Measurements from ENCODE around the gene LOC101059915.
"Not testable (repeated sequence)": the region's sequence is repeated elsewhere in the genome, so short reads cannot be mapped to it uniquely, and the experiment has no call there.

The LOC101059915 gene

DNA sequence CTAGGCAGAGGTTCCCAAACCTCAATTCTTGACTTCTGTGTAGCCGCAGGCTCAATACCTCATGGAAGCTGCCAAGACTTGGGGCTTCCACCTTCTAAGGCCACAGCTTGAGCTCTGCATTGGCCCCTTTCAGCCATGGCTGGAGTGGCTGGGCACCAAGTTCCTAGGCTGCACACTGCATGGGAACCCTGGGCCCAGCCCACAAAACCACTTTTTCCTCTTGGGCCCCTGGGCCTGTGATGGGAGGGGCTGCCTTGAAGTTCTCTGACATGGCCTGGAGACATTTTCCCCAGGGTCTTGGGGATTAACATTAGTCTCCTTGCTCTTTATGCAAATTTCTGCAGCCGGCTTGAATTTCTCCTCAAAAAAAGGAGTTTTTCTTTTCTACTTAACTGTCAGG is 14.0 kb upstream of the LOC101059915 start:
- no peak overlapping the region for H3K27ac Mint-ChIP-seq
- intact Hi-C loops (cut with micrococcal nuclease), result loop anchor here (5.0 kb wide), 2 partner anchors 251 to 681 kb away; no protein-coding TSS in a partner anchor
- no peak overlapping the region for H3K4me3 Mint-ChIP-seq
- H3K27me3 Mint-ChIP-seq (ENCODE audit: insufficient read depth), result peaks cover 7% of the 10 kb centered on the region
- peaks cover 3% of the 10 kb centered on the region for H3K36me3 Mint-ChIP-seq (ENCODE audit: low read depth)
- H3K9me3 Mint-ChIP-seq, result no peaks in the 10 kb centered on the region
- peaks cover 25% of the 10 kb centered on the region for H3K4me1 Mint-ChIP-seq (ENCODE audit: low read depth)
- DNase-seq (ENCODE audit: low spot score), result no peak

DNA sequence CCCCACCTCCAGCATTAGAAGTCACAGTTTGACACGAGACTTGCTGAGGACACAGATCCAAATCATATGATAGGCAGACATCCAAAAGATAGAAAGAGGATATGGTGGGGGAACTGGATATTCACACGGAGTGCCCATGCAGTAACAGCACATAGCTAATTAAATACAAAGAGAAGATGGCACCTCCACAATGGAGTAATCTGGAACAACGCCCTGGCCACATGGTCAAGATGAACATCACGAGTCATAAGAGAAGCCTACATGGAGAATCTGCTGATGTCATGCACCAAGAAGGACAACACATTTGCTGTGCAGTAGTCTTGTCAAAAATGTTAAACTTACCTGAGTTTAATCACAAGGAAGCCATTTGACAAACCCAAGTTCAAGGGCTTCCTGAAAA is 10.1 kb upstream of the LOC101059915 start:
- peaks cover 20% of the 10 kb centered on the region for H3K4me1 Mint-ChIP-seq (ENCODE audit: low read depth)
- H3K36me3 Mint-ChIP-seq (ENCODE audit: low read depth), result peaks cover 3% of the 10 kb centered on the region
- no peak overlapping the region for H3K4me3 Mint-ChIP-seq
- no peaks in the 10 kb centered on the region for H3K9me3 Mint-ChIP-seq
- intact Hi-C loops (cut with micrococcal nuclease), result no loop called here
- DNase-seq (ENCODE audit: low spot score), result no peak
- peaks cover 9% of the 10 kb centered on the region for H3K27me3 Mint-ChIP-seq (ENCODE audit: insufficient read depth)
- H3K27ac Mint-ChIP-seq, result no peak overlapping the region

DNA sequence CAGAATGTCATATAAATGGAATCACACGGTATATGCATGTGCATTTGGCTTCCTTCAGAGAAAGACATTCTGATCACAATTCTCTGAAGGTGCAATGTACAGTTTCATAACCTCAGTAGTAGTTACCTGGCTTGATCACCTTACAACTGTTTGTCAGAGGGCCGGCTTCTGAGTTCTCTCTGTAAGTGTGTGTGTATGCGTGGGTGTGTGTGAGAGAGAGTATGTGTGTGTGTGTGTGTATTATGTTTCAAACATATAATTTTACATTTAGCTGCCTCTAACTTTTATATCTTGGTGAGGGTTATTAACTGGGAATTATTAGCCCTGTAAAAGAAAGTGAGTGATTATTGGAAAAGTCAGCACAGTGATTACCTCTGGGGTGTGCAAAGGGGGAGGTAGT is 8.0 kb upstream of the LOC101059915 start:
- H3K9me3 Mint-ChIP-seq, result no peaks in the 10 kb centered on the region
- H3K4me1 Mint-ChIP-seq (ENCODE audit: low read depth), result peaks cover 32% of the 10 kb centered on the region
- H3K27me3 Mint-ChIP-seq (ENCODE audit: insufficient read depth), result peaks cover 7% of the 10 kb centered on the region
- no peak for DNase-seq (ENCODE audit: low spot score)
- H3K36me3 Mint-ChIP-seq (ENCODE audit: low read depth), result peaks cover 3% of the 10 kb centered on the region
- intact Hi-C loops (cut with micrococcal nuclease), result no loop called here
- H3K4me3 Mint-ChIP-seq, result no peak overlapping the region
- no peak overlapping the region for H3K27ac Mint-ChIP-seq

DNA sequence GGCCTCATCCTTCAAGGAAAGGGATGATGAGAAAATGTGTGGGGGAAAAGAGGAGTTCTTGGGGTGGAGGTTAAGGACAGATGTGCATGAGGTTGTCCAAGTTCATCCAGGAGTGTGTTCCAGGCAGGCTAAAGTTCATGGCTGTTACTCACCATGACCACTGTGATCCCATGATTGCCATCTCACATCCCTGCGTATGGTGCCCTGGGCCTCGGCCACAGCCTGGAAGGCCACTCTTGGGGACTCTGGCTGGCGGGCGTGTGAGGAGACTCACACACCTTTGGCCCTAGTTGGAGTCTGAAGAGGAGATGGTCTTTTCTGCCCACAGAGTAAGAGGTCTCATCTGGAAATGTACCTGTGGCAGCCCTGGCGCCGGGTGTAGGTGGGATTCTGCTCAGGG is 7.4 kb upstream of the LOC101059915 start:
- peaks cover 7% of the 10 kb centered on the region for H3K27me3 Mint-ChIP-seq (ENCODE audit: insufficient read depth)
- no peaks in the 10 kb centered on the region for H3K9me3 Mint-ChIP-seq
- H3K27ac Mint-ChIP-seq, result no peak overlapping the region
- intact Hi-C loops (cut with micrococcal nuclease), result no loop called here
- peaks cover 3% of the 10 kb centered on the region for H3K36me3 Mint-ChIP-seq (ENCODE audit: low read depth)
- DNase-seq (ENCODE audit: low spot score), result no peak
- H3K4me3 Mint-ChIP-seq, result no peak overlapping the region
- H3K4me1 Mint-ChIP-seq (ENCODE audit: low read depth), result peaks cover 32% of the 10 kb centered on the region

DNA sequence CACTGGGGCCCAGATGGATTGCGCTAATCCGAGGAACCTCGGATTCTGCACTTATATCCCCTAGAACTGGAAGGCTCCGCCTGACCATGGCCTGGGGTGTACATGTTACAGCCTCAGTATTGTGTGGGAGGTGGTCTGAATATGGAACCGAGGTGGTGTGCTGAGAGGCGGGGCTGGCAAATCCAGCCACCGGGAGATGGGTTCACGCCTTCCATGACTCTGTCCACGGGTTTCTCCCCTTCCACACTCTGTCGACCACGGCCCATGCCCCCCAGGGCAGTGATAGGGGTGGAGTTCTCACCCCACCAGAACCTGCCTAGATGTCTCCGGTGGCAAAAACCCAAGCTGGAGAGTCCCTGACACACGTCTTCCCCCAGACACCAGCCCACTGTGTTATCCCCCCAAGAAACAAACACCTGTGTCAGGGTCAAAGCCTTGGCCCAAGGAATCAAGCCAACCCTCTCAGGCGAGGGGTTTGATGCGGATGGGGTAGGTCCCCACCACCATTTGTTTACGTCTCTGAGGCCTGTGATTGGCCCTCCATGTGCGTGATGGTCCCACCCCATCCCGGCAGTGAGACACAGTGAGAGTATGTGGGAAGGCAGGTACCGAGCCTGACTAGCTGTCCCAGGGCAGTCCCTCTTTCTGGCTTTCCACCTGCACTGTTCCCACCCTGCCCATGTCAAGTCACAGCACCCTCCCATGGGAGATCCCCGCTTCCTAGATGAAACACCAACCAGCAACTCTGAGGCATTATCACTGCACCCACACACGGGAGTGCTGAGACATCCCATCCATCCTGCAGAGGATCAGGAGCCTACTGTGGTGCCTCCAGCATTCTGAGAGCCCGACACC is 6.6 kb upstream of the LOC101059915 start:
- DNase-seq (ENCODE audit: low spot score), result no peak
- peaks cover 32% of the 10 kb centered on the region for H3K4me1 Mint-ChIP-seq (ENCODE audit: low read depth)
- no peak overlapping the region for H3K27ac Mint-ChIP-seq
- intact Hi-C loops (cut with micrococcal nuclease), result no loop called here
- H3K27me3 Mint-ChIP-seq (ENCODE audit: insufficient read depth), result peaks cover 7% of the 10 kb centered on the region
- H3K9me3 Mint-ChIP-seq, result no peaks in the 10 kb centered on the region
- peaks cover 3% of the 10 kb centered on the region for H3K36me3 Mint-ChIP-seq (ENCODE audit: low read depth)
- H3K4me3 Mint-ChIP-seq, result no peak overlapping the region

DNA sequence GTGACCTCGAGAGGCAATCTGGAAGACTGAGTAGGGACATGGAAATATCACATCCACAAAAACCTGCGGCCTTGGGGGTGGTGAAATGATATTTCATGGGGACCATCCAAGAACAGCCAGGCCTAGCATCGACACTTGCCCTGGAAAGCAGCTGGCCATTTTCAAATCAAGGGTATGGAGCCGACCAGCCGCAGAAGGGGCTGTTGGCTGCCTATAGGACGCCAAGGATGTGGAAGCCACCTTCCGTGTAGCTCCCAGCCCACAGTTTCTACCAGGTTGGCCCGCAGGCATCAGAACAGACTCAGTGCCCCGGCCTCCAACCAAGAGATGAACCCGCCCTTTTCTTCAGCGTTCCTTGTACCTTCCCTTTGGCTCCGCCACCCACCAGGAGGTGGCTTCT is 5.4 kb upstream of the LOC101059915 start:
- intact Hi-C loops (cut with micrococcal nuclease), result loop anchor here (2.0 kb wide), 1 partner anchor 43 kb away; the partner anchor contains the start of gene CXCR3
- no peak overlapping the region for H3K4me3 Mint-ChIP-seq
- DNase-seq (ENCODE audit: low spot score), result no peak
- peaks cover 27% of the 10 kb centered on the region for H3K4me1 Mint-ChIP-seq (ENCODE audit: low read depth)
- H3K27me3 Mint-ChIP-seq (ENCODE audit: insufficient read depth), result peaks cover 4% of the 10 kb centered on the region
- no peak overlapping the region for H3K27ac Mint-ChIP-seq
- H3K9me3 Mint-ChIP-seq, result no peaks in the 10 kb centered on the region
- H3K36me3 Mint-ChIP-seq (ENCODE audit: low read depth), result no peaks in the 10 kb centered on the region

DNA sequence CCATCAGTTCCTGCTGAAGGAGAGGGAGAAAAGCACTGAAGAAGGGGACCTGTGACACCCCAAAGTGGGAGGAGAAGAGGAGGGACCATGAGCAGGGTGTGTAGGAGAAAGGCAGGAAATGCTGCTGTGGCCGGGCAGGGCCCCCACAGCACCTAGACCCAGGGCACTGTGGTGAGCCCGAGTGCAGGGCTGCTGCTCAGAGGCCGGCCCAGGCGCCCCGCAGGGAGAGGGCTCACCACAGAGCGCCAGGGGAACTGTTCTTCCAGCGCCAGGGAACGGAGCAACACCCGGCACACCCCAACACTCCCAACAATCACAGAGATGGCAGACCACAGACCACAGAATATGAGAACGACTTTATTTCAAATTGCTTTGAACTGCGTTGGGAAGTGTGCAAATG is 4.7 kb upstream of the LOC101059915 start:
- intact Hi-C loops (cut with micrococcal nuclease), result loop anchor here (2.0 kb wide), 1 partner anchor 44 kb away; the partner anchor contains the start of gene CXCR3
- H3K9me3 Mint-ChIP-seq; H3K27me3 Mint-ChIP-seq (ENCODE audit: insufficient read depth); DNase-seq (ENCODE audit: low spot score); H3K36me3 Mint-ChIP-seq (ENCODE audit: low read depth): not testable (repeated sequence)
- peaks cover 24% of the 10 kb centered on the region for H3K4me1 Mint-ChIP-seq (ENCODE audit: low read depth)
- H3K4me3 Mint-ChIP-seq, result peak overlapping the region; percentile 12
- peak overlapping the region; percentile 77 for H3K27ac Mint-ChIP-seq

DNA sequence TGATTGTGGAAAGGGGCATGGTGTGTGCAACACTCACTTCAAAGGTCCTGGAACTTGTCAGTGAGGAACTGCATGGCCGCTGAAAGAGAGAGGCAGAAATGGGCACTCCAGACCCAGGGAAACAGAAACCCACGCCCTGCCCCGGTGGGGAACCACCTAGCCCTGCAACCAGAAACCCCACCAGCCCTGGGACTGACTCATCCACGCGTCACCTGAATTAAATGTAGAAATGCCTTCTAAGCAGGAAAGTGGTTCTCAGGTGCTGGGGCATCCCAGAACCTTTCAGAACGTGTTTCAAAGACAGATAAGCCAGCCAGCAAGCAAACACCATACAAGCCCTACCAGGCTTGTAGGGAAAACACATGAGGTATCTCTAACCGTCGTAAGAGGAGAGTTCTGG is 4.1 kb upstream of the LOC101059915 start:
- H3K27me3 Mint-ChIP-seq (ENCODE audit: insufficient read depth); H3K36me3 Mint-ChIP-seq (ENCODE audit: low read depth); H3K9me3 Mint-ChIP-seq; H3K4me3 Mint-ChIP-seq: not testable (repeated sequence)
- peaks cover 24% of the 10 kb centered on the region for H3K4me1 Mint-ChIP-seq (ENCODE audit: low read depth)
- peak; percentile 30 for DNase-seq (ENCODE audit: low spot score)
- H3K27ac Mint-ChIP-seq, result peak overlapping the region; percentile 40
- intact Hi-C loops (cut with micrococcal nuclease), result loop anchor here (2.0 kb wide), 1 partner anchor 44 kb away; the partner anchor contains the start of gene CXCR3

DNA sequence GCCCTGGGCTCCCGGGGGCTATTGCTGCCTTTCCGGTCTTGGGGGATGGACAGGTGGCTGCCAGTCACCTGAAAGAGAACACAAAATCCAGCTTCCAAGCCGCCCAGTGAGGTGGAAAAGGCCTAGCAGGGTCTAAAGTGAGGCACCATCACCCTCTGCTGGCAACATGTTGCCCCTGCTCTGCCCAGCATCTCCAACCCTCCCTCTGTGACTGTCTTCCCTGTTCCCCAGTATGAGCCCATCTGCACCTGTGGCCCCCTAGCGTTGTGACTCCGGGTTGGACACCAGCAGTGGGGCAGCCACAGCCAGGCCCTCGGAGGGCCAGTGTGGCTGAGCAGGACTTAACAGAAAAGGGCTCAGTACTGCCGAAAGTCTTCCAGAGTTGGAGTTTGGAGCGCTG is 3.1 kb upstream of the LOC101059915 start:
- H3K36me3 Mint-ChIP-seq (ENCODE audit: low read depth); H3K4me3 Mint-ChIP-seq; DNase-seq (ENCODE audit: low spot score); H3K27me3 Mint-ChIP-seq (ENCODE audit: insufficient read depth); H3K9me3 Mint-ChIP-seq; intact Hi-C loops (cut with micrococcal nuclease); H3K27ac Mint-ChIP-seq: not testable (repeated sequence)
- peaks cover 24% of the 10 kb centered on the region for H3K4me1 Mint-ChIP-seq (ENCODE audit: low read depth)

DNA sequence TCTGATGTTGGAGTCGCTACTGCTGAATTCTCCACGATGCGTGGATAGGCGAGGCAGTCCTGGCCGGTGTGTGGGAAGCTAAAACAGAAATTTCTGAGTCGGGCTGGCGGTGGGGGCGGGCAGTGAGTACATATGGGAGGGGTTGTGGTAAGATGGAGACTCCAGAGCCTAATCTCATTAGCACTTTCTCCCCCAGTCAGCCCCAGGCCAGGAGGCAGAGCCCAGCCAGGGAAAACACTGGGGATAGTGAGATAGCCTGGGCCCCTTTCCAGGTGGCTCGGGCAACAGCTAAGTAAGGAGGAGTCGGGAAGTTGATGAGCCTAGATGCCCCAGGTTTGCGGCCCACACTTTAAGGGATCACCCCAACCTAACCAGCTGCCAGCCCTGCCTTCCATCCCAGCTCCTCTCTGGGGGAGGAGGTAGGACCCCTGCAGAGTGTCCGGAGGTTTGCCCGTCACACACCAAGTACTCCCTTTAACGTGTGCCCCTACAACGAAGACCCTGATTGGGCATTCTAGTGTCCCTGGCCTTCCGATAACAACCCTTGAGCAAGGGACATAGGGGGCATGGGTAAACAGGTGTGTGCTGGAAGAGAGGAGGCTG is 2.4 kb upstream of the LOC101059915 start:
- Mint-ChIP-seq H3K27ac (no peak overlapping the region), H3K36me3 (ENCODE audit: low read depth) (no peaks in the 10 kb centered on the region), H3K9me3 (no peaks in the 10 kb centered on the region), H3K4me3 (no peak overlapping the region), H3K4me1 (ENCODE audit: low read depth) (peaks cover 24% of the 10 kb centered on the region), H3K27me3 (ENCODE audit: insufficient read depth) (peaks cover 1% of the 10 kb centered on the region)
- no peak for DNase-seq (ENCODE audit: low spot score)
- intact Hi-C loops (cut with micrococcal nuclease), result no loop called here

DNA sequence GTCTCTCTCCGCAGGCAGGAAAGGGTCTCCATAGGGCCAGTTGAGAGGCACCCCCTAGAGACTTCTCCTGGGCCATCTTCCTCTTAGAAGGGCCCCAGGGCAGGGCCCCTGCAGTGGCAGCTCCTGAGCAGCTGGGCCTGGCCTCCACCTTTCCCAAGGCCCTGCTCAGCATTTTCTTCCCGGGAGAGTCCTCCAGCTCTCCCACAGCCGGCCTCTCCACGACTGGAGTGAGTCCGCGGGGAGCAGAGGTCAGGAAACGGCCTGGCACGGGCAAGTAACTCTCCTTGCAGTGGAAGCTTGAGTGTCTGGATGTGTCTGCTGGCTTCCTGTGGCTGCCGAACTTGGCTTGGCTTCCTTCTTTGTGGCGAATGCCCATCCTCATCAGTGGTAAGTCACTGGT is 1.6 kb upstream of the LOC101059915 start:
- DNase-seq (ENCODE audit: low spot score), result no peak
- H3K36me3 Mint-ChIP-seq (ENCODE audit: low read depth), result no peaks in the 10 kb centered on the region
- no peak overlapping the region for H3K4me3 Mint-ChIP-seq
- peaks cover 30% of the 10 kb centered on the region for H3K4me1 Mint-ChIP-seq (ENCODE audit: low read depth)
- H3K27ac Mint-ChIP-seq, result no peak overlapping the region
- intact Hi-C loops (cut with micrococcal nuclease), result no loop called here
- H3K27me3 Mint-ChIP-seq (ENCODE audit: insufficient read depth), result peaks cover 4% of the 10 kb centered on the region
- no peaks in the 10 kb centered on the region for H3K9me3 Mint-ChIP-seq

DNA sequence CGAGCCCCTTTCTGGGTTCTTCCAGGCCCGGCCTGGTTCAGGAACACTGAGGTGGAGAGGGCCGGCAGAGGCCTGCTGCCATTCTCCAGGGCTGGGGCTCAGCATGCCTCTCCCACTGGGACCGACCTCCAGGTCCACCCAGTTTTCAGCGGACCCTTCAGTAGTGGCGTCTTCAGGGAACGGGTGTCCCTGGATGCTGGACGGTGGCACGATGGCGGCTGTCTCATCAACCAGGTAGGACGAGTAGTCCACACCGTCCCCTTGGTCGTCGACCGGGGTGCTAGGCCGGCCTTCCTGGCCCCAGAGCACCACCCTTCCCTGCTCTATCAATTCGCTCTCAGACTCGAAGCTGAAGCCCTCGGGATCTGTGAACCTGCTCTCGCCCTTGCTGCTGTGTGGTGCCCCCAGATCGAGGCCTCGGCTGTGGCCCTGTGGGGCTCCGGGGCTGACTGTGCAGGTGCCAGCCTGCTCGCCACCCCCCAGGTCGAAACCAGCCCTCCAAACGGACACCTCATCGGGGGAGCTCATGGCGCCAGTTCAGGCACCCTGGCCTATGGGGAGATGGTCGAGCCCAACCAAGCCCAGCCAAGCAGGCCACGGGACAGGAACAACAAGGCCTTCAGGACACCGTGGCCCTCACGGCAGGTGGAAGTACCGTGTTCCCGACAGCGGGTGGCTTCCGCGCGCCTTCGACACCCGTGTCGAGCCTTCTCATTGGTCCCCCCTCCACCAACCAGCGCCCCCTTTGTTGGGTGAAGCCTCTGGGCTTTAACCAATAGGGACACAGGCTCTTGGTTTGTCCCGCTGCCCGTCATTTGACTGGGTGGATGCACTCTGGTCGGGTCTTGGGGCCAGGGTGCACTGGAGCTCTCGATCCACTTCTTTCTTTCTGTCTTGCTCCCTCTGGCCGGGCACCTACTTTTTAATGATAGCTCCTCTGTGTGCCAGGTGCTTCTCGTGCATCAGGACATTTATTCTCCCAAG is 814 bp upstream of the LOC101059915 start:
- intact Hi-C loops (cut with micrococcal nuclease), result no loop called here
- no peak overlapping the region for H3K27ac Mint-ChIP-seq
- no peak overlapping the region for H3K4me3 Mint-ChIP-seq
- H3K4me1 Mint-ChIP-seq (ENCODE audit: low read depth), result peaks cover 33% of the 10 kb centered on the region
- DNase-seq (ENCODE audit: low spot score), result no peak
- H3K9me3 Mint-ChIP-seq, result no peaks in the 10 kb centered on the region
- no peaks in the 10 kb centered on the region for H3K36me3 Mint-ChIP-seq (ENCODE audit: low read depth)
- peaks cover 3% of the 10 kb centered on the region for H3K27me3 Mint-ChIP-seq (ENCODE audit: insufficient read depth)
